Stimulated activated naive CD8-positive, alpha-beta T cell treated with anti-CD3 and anti-CD28 coated beads, Interleukin-15, Interleukin-2, amounts not matched to agents 100 ng/mL and 50 ng/mL, for 24 hours (primary cell): Measurements from ENCODE around the gene SPECC1L.

ENCODE experiments used
- H3K27ac Mint-ChIP-seq: one replicate; pipeline ENCODE4 v1.8.0; 2021; ENCODE audit warnings: mild to moderate bottlenecking, mixed read lengths
- H3K27me3 Mint-ChIP-seq: one replicate; pipeline ENCODE4 v1.8.0; 2021; ENCODE audit warnings: mixed read lengths
- H3K36me3 Mint-ChIP-seq: one replicate; pipeline ENCODE4 v1.8.0; 2021; ENCODE audit warnings: low read depth, mixed read lengths
- H3K4me1 Mint-ChIP-seq: one replicate; pipeline ENCODE4 v1.8.0; 2021; ENCODE audit warnings: low read depth, mixed read lengths
- H3K4me3 Mint-ChIP-seq: one replicate; pipeline ENCODE4 v1.8.0; 2021; ENCODE audit warnings: mild to moderate bottlenecking, mixed read lengths
- H3K9me3 Mint-ChIP-seq: one replicate; pipeline ENCODE4 v1.8.0; 2021; ENCODE audit warnings: mixed read lengths

Gene SPECC1L

DNA sequence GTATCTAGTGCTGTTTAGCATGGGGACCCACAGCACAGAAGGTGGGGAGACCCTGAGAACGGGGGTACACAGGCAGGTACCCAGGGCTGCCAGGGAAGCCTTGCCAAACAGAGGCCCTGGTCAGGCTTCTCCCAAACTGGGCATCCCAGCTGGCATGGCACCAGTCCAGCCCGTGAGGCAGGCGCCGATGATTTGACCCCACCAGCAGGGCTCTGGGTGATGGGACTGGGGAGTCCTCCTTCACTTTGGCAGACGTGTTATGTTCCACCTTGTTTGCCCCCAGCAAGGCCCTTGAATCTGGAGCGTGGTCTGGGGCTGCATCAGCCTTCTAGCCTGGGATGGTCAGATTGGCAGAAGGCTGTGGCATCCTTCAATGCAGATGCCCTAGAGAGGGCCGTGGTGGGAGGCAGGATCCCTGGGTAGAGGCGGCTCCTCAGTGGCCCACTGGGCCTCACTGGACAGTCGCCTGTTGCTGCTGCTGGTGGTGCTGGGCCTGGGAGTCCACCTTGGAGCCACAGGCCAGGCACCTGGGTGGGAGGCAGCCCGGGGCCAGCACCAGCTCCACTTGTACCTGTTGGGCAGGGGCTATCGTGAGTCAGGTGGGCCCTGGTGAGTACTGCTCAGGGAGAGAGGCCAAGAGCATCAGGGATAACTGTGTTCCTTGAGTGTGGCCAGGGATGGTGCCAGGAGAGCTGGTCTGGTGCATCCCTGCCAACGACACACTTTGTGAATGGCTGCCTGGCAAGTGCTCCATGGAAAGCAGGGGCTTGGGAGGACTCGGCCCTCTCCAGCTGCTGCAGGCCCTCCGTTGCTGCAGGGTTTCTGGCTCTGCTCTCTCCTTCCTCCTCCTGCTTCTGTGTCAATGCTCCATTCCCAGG is 160.0 kb downstream of the SPECC1L start:
- H3K36me3 Mint-ChIP-seq, result peaks cover 32% of the 10 kb centered on the region
- H3K4me3 Mint-ChIP-seq, result peak overlapping the region; percentile 89
- no peaks in the 10 kb centered on the region for H3K27me3 Mint-ChIP-seq
- peaks cover 88% of the 10 kb centered on the region for H3K4me1 Mint-ChIP-seq
- peak overlapping the region; percentile 95 for H3K27ac Mint-ChIP-seq
- H3K9me3 Mint-ChIP-seq, result no peaks in the 10 kb centered on the region

DNA sequence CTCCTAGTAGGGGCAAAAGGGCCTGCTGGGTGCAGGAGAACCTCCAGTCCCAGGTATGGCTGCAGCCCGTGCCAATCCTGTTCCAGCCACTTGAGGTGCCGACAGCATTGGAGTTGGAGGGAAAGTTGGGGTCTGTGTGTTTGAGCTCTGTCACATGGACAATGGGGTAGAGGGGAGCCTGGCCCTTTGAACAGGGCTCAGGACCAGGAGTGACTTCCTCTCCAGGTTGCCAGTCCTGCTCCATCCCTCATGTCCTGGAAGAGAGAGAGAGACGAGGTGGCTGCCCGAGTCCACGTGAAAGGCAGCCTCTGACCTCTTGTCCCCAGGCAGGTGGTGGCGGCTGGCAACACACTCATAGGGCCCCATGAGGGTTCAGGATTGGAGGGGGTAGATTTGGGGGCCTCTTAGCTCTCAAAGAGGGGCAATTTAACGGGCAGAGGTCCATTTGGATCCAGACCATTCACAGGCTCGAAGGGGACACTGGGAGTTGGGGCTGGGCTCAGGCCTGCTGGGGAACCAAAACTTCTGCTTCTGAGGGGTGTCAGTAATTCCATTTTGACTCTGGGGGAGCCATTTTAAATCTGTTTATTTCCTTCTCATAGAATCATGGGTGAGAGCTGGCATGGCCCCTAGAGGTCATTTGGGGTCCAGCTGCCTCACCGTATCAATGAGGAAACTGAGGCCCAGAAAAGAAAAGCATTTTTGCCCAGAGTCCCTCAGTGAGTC is 160.8 kb downstream of the SPECC1L start:
- Mint-ChIP-seq H3K27ac (peak overlapping the region; percentile 95), H3K9me3 (no peaks in the 10 kb centered on the region), H3K4me1 (peaks cover 88% of the 10 kb centered on the region), H3K36me3 (peaks cover 34% of the 10 kb centered on the region), H3K27me3 (no peaks in the 10 kb centered on the region), H3K4me3 (peak overlapping the region; percentile 79)

DNA sequence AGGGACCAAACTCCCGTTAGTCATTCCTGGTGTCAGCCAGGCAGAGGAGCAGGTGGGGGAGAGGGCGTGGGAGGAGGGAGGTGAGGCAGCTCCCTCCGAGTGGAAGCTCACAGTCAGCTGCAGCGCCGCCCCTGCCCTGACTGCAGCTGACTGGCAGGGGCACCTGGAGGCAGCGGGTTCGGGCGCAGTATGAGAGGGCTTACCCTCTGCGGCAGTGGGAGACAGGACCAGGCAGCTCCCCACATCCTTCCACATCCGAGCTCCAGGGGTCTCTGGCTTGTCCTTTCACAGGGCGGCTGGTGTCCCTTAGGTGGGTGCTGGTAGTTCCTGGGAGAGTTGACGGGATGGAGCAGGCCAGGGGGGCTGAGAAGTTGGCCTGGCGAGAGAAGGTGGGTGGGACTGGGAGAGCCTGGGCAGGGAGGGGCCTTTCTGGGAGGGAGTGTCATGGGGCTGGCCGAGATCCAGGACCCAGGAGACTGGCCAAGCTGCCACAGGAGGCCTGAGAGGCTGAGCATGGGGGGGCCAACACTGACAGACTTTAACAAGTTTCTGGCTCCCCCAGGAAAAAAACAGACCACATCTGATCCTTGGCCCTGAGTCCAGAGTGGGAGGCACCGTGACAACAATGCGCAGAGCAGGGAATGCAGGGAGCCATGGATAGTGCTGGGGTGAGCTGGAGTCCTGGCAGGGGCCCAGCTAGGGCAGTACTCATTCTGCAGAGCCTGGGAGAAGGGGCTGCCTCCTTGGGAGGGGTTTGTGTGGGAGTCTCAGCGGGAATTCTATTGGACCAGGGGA is 161.6 kb downstream of the SPECC1L start:
- peaks cover 34% of the 10 kb centered on the region for H3K36me3 Mint-ChIP-seq
- H3K27ac Mint-ChIP-seq, result peak overlapping the region; percentile 95
- H3K4me3 Mint-ChIP-seq, result peak overlapping the region; percentile 79
- peaks cover 88% of the 10 kb centered on the region for H3K4me1 Mint-ChIP-seq
- H3K27me3 Mint-ChIP-seq, result no peaks in the 10 kb centered on the region
- no peaks in the 10 kb centered on the region for H3K9me3 Mint-ChIP-seq

DNA sequence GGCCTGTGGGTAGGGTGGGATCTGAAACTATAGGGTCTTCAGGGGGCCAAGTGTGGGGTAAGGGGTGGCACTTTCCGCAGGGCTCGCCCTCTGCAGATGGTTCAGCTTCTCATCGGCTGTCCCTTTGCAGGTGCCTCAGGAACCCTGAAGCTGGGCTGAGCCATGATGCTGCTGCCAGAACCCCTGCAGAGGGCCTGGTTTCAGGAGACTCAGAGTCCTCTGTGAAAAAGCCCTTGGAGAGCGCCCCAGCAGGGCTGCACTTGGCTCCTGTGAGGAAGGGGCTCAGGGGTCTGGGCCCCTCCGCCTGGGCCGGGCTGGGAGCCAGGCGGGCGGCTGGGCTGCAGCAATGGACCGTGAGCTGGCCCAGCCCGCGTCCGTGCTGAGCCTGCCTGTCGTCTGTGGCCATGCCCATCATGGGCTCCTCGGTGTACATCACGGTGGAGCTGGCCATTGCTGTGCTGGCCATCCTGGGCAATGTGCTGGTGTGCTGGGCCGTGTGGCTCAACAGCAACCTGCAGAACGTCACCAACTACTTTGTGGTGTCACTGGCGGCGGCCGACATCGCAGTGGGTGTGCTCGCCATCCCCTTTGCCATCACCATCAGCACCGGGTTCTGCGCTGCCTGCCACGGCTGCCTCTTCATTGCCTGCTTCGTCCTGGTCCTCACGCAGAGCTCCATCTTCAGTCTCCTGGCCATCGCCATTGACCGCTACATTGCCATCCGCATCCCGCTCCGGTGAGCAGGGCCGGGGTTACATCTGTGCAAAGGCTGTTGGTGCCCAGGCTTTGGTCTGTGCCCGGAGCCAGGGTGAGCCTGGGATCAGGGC is 162.6 kb downstream of the SPECC1L start:
- peaks cover 42% of the 10 kb centered on the region for H3K36me3 Mint-ChIP-seq
- no peaks in the 10 kb centered on the region for H3K9me3 Mint-ChIP-seq
- peak overlapping the region; percentile 82 for H3K4me3 Mint-ChIP-seq

DNA sequence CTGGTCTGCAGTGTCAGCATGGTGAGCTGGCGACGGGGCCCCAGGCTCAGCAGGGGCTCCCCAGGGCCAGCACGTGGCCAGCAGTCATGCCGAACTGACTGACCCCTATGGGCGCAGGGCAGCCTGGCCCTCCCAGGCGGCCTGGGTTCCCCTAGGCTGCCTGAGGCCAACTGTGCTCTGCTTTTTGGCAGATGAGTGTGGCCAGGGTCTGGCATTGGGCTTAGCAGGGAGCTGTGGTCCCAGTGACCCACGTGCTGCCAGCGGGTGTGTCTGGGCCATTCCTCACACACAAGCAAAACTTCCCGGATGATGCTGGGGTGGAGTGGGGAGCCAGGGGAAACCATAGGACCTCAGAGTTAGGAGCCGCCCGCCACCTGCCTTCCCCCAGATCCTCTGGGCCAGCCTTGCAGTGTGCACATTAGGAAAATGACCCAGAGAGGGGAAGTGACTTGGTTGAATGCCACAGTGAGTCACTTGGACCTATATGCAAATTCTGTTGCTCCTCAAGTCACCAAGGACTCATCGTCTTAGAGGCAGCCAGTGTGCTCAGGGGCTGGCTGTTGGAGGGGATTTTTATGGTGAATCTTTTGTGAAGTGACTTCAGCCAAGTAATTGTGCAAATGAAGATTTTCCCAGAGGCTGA is 163.3 kb downstream of the SPECC1L start:
- Mint-ChIP-seq H3K9me3 (no peaks in the 10 kb centered on the region), H3K36me3 (peaks cover 42% of the 10 kb centered on the region), H3K4me3 (peak overlapping the region; percentile 82), H3K27me3 (no peaks in the 10 kb centered on the region), H3K4me1 (peaks cover 99% of the 10 kb centered on the region), H3K27ac (peak overlapping the region; percentile 100)

More for the DNA sequence above, 162.6 kb downstream of the SPECC1L start:
- peaks cover 94% of the 10 kb centered on the region for H3K4me1 Mint-ChIP-seq
- peak overlapping the region; percentile 100 for H3K27ac Mint-ChIP-seq
- no peaks in the 10 kb centered on the region for H3K27me3 Mint-ChIP-seq

DNA sequence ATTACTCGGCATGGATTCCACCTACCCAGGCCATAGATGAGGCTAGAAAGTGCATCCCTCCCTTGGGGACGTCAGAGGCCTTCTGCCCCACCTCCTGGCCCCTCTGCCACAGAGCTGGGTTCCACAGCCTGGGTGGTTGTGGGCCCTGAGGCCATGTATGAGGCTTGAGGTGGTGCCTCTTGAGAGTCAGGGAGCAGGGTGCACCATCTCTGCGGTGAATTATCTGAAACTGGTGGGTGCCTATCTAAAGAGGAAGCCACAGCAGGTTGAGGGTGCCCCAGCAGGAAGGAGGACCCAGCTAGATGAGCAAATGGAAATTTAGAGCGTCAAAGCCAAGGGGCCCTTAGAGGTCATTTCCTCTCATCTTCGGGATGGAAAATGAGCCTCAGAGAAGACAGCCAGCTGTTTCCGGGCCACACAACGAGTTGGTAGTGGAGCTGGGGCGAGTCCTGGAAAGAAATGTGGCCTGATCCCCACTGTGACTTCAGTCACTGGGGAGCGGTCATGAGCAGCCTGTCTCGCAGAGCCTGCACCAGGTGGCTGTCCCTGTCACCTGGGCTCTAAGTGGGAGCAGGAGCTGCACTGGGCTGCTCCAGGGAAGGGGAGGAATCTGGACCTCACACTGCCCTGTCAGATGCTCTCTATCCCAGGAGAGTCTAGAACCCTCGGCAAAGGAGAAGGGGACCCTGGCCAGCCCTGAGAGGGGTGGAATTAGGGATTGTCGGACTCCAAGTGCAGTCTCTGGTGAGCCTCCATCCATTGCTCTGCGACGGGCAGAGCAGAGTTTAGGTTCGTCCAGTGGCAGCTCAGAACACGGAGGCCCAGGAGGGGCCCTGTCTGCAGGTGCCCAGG is 164.1 kb downstream of the SPECC1L start:
- no peaks in the 10 kb centered on the region for H3K9me3 Mint-ChIP-seq
- peak overlapping the region; percentile 82 for H3K4me3 Mint-ChIP-seq
- peaks cover 99% of the 10 kb centered on the region for H3K4me1 Mint-ChIP-seq
- peaks cover 49% of the 10 kb centered on the region for H3K36me3 Mint-ChIP-seq
- H3K27me3 Mint-ChIP-seq, result no peaks in the 10 kb centered on the region
- H3K27ac Mint-ChIP-seq, result peak overlapping the region; percentile 100

DNA sequence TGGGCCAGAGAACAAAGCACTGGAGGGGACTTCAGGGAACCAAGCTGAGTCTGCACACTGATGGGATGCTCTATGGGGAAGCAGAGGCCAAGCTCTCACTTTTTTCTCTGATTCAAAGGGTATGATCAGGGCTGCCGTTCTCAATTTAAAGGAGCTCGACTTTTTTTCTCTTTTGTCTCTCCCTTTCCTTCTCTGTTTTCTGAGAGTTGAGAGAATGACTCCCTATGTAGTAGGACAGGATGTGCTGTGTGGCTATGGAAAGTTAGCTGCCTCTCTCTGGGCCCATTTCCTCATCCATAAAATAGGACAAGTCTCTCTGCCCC is 164.7 kb downstream of the SPECC1L start:
- no peaks in the 10 kb centered on the region for H3K9me3 Mint-ChIP-seq
- no peaks in the 10 kb centered on the region for H3K27me3 Mint-ChIP-seq
- peak overlapping the region; percentile 100 for H3K27ac Mint-ChIP-seq
- H3K4me3 Mint-ChIP-seq, result peak overlapping the region; percentile 82
- peaks cover 98% of the 10 kb centered on the region for H3K4me1 Mint-ChIP-seq
- H3K36me3 Mint-ChIP-seq, result peaks cover 52% of the 10 kb centered on the region

DNA sequence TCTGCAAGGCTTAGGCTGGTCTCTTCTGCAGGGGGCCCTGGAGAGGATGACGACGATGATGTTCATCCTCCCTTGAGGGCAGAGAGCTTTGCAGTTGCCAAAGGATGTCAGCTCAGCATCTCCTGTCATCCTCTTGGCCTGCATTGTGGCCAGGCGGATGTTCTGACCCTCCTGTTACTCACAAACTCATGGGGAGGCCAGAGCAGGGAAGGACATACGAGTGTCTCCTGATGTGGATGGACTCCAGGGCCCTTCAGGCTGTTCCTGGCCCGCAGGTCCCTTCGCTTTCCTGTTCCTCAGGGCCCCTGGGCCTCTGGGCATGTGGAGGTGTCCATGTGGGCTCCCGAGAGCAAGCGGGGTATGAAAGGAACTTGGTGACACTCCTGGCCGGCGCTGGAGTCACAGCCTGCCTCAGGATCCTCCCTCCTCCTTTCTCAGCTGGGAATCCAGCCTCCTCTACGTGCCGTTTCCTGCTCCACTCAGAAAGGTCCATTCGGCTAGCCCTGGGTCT is 165.3 kb downstream of the SPECC1L start:
- Mint-ChIP-seq H3K9me3 (no peaks in the 10 kb centered on the region), H3K4me3 (peak overlapping the region; percentile 82), H3K27ac (peak overlapping the region; percentile 100), H3K27me3 (no peaks in the 10 kb centered on the region), H3K36me3 (peaks cover 58% of the 10 kb centered on the region), H3K4me1 (peaks cover 98% of the 10 kb centered on the region)

DNA sequence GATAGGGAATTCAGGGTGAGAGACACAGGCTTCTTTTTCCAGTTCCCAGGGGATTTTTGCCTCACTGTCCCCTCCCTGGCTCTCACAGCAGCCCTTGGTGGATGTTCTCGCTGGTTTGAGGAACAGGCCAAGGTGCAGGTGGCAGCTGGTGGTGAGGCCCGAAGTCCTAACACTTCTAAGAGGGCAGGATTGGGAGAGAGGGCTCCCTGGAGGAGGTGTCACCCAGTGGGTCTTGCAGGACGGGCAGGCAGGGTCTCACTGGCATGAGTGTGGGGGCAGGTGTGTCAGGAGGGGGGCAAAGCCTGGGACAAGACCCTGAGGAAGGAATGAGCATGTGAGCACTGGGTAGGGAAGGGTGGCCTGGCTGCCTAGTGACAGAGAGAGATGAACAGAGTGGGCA is 165.9 kb downstream of the SPECC1L start:
- Mint-ChIP-seq H3K9me3 (no peaks in the 10 kb centered on the region), H3K36me3 (peaks cover 60% of the 10 kb centered on the region), H3K4me3 (peak overlapping the region; percentile 52), H3K27ac (peak overlapping the region; percentile 100), H3K4me1 (peaks cover 98% of the 10 kb centered on the region), H3K27me3 (no peaks in the 10 kb centered on the region)

DNA sequence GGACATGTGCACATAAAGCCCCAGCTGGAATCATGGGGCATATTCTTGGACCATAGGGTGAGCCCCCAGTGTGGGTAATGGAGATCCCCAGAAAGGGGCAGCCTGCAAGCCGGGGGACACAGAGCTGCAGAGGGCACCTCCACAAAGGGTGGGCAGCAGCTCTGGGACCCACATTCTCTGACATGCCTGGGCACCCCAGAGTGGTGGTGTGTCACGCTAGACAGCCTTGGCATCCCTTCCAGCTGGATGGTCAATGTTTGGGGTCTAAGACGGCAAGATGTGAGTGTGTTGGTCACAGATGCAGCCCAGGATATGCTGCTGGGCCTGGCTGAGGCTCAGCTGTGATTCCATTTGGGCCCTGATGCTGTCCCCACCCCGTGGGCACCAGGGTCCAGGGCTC is 166.5 kb downstream of the SPECC1L start:
- no peaks in the 10 kb centered on the region for H3K9me3 Mint-ChIP-seq
- peak overlapping the region; percentile 100 for H3K27ac Mint-ChIP-seq
- peak overlapping the region; percentile 30 for H3K4me3 Mint-ChIP-seq
- peaks cover 98% of the 10 kb centered on the region for H3K4me1 Mint-ChIP-seq
- H3K27me3 Mint-ChIP-seq, result no peaks in the 10 kb centered on the region
- peaks cover 58% of the 10 kb centered on the region for H3K36me3 Mint-ChIP-seq

DNA sequence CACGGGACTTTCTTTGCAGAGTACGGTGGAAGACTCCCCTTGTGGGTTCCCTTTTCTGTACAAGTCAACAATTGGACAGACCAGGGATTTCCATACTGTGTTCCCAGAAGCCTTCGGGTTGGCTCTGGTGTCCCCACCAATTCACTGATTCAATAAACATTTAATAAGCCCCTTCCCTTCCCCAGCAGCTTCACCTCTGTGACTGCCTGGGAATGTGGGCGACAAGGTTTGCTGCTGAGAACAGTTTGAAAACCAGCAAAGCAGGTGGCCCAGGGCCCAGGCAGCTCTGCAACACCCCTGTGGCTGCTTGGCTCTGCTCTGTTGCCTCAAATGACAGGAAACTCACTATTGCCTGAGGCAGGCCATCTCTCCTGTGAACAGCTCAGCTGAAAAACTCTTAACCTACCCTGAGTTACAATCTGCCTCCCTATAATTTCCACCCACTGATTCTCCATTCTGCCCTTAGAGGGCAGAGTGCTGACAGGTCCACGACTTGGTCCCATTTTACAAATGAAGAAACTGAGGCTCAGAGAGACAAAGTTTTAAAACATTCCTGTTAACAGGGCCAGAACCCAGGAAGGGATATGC is 167.2 kb downstream of the SPECC1L start:
- H3K27me3 Mint-ChIP-seq, result no peaks in the 10 kb centered on the region
- peak overlapping the region; percentile 30 for H3K4me3 Mint-ChIP-seq
- H3K9me3 Mint-ChIP-seq, result no peaks in the 10 kb centered on the region
- H3K4me1 Mint-ChIP-seq, result peaks cover 98% of the 10 kb centered on the region
- peak overlapping the region; percentile 100 for H3K27ac Mint-ChIP-seq
- H3K36me3 Mint-ChIP-seq, result peaks cover 66% of the 10 kb centered on the region

DNA sequence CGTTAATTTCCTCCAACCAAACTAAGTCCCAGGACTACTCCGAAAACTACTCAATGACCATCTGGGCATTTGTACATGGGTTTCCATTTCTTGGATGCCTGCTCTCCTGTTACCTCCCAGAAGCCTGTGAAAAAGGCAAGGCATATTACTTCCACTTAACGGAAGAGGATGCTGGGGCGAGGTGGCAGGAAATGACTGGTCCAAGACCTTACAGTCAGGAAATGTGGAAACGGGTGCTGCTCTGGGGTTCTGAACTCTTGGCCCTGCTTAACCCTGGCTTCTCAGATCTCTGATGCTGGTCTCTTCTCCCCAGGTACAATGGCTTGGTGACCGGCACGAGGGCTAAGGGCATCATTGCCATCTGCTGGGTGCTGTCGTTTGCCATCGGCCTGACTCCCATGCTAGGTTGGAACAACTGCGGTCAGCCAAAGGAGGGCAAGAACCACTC is 169.7 kb downstream of the SPECC1L start:
- H3K9me3 Mint-ChIP-seq, result no peaks in the 10 kb centered on the region
- H3K4me1 Mint-ChIP-seq, result peaks cover 93% of the 10 kb centered on the region
- no peak overlapping the region for H3K4me3 Mint-ChIP-seq
- H3K27me3 Mint-ChIP-seq, result no peaks in the 10 kb centered on the region
- H3K36me3 Mint-ChIP-seq, result peaks cover 63% of the 10 kb centered on the region
- H3K27ac Mint-ChIP-seq, result peak overlapping the region; percentile 67
